Endometrial microvascular endothelial cells (primary cell): ENCODE results near the gene LARGE2. TPM values are rescaled to one million over a fixed set of nuclear protein-coding genes. Genes with fewer than 3 reads are reported as not detected.

Experiments
- in situ Hi-C: cut with HindIII; loops from 2 replicates; pipeline ENCODE4 v1.10.0; 2017; ENCODE audit warnings: low sequenced_read_pairs, low pct_unique_long_range_greater_than_20kb; ENCODE audit errors: inconsistent ontology term
- total RNA-seq: library from RNA; depleted of rRNA; stranded (reverse); fragments of >200 nt; gene quantifications from one replicate; pipeline ENCODE4 v1.2.3, GENCODE V29; 2015; ENCODE audit errors: inconsistent ontology term

The LARGE2 gene
- total RNA-seq, 1 donor from 2014 or later = not detected

DNA sequence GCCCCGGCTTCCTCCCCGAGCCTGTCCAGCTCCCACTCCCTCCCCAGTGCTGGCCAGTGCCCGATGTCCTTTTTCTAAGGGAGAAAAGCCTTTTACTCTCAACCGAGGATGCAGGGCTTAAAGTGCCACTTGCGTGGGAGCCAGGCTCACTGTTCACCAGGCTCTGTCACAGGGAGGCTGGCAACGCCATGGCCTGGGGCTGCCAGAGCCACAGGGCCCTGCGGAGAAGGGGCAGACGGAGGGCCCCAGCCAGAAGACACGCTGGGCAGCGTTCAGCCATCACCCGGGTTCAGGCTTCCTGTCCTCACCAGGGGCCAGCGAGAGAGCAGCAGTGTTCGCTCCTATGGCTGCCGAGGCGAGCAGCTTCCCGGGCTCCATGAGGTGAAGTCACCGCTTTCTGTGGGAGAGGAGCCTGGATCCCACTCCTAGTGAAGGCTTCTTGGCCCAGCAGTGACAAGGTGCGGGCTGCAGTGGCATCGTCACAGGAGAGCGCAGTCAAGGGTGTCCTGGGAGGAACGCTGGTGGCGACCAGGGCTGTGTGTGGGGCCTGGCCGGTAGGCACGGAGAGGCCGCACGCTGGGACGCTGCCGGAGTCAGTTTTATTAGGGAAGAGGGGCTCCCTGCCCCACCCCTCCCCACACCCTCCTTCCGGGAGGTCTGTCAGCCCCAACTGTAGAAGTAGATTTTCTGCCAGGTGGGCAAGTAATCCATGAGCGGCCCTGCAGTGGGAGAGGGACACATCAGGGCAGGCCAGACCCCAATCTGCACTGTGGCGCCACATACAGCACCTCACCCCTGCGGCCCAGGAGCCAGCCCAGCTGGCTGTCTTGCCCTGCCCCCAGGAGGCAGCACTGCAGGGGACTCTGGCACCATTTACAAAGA is 12.6 kb upstream of the LARGE2 start:
- in situ Hi-C loops = no loop called here

DNA sequence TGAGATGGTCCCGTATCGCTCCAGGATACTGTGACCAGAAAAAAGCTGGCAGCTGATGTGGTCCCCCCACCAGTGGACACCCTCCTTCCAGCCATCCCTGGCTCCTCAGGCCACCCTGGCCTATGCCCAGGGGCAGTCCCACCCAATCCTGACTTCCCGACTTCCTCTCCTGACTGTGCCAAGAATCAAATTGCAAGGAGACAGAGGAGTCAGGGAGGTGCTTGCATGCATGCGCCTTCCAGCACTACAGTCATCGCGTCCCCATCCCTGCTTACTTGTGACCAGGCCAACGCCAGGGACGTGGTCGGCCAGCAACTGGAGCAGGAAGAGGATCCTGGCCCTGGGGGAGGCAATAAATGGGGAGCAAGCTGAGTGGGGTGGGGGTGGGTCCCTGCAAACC is 11.8 kb upstream of the LARGE2 start:
- in situ Hi-C loops = no loop called here

DNA sequence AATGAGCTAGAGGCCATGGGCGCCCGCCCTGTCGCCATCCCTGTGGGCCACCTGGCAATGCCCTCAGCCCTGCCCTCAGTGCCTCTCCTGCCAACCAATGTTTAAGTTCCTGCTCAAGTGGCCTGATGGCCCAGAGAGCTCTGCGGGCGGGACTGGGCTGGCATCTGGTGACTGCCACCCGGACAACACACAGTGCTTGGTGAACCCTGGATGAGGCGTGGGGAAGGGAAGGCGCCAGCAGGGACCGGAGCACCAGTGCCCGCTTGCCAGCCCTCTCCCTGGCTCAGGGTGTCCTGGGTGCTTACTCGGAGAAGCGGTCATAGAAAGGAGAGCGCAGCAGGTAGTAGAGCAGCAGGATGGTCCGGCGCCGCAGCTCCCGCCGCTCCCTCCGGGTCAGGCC is 8.9 kb upstream of the LARGE2 start:
- in situ Hi-C loops = no loop called here

DNA sequence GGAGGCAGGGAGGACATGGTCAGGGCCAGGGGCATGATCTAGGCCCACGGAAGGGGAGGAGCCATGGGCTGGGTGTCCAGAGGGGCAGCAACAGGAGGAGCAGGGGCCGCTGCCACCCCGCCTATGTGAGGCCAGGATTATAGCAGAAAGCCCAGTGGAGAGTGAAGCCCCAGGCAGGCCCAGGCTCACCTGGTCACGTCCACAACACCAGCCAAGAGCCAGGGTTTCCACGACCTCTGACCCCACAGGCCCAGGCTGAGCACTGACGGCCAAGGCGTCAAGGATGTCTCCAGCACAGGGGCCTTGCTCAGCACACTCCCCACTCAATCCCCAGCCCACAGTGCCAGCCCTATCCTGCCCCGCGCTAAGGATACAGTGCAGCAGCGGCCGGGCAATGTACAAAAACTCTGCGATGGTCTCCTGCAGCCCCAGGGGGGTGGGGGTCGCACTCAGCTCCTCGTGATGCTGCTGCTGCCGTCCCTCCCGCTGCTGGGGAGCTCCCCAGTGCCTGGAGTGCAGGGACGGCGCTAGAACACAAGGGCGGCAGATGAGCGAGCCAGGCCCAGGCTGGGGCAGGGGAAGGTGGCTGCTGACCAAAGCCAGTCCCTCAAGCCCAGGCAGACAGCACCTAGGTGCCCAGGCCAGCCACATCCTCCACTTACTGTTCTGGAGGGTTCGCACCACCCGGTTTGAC is 8.4 kb upstream of the LARGE2 start:
- in situ Hi-C loops = no loop called here

DNA sequence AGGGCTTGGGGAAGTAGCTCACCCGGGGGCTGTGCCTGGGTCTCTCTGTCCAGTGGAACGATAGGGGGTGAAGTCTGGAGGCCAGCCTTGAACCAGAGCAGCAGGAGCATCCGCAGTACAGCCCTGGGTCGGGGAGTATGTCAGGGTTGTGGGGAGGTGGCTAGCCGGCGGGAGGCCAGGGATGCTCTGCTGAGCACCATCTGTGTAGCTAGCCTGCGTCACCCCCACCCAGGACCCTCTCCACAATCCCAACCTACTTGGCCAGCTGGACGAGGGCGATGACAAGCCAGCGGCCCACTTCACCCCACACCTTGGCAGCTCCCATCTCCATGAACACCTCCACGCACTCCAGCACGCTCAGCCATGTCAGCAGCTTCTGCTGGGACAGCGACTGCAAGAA is 7.0 kb upstream of the LARGE2 start:
- in situ Hi-C loops = no loop called here

DNA sequence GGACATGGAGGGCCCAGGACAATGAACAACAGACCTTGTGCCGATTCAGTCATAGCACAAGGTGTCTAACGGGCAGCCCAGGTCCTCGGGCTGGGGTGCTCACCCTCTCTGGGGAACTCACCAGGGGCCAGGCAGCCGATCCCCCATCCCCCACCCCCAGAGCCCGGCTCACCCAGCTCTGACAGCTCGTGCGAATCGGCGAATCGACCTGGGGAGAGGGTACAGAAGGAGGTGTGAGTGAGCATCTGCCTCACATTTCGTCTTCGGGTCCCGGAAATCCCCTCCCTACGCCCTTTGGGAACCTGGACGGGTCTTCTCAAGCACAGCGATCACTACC is 5.2 kb upstream of the LARGE2 start:
- in situ Hi-C loops = no loop called here

DNA sequence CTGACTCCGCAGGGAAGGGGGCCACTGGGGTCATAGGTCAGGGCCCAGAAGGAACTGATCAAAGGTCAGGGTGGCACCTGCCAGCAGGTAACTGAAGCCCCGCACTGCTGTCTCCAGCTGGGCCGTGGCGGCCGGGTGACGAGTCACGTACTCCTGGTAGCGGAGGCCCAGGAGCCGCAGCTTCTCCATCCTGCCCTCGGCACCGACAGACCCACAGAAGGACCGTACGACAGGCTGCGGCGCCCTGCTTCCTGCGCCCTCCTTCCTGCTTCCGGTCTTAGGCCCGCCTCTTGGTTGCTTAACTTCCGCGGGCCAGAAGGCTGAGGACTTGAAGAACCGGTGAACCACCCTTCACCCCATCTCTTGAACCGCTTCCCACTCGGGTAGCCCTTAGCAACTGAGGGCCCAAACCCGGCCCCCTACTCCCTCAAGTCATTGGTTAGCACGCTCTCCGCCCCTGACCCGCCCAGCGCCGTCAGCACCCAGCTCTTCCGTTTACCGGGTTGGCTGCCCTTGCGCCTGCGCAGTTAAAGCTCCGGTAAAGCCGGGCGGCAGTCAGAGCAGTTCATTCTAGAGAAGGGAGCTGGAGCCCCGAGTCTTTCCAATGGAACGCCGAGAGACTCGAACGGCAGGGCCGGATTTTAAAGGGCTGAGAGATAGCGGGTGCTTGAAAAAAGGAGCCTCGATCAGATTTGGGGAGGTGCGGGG is 4.7 kb upstream of the LARGE2 start, which contains the start of gene PEX16:
PEX16 (minus strand) TSS at position 255 of the 708 bp plus-strand sequence; CDS start at position 189, 66 bp downstream.
- in situ Hi-C loops = no loop called here

DNA sequence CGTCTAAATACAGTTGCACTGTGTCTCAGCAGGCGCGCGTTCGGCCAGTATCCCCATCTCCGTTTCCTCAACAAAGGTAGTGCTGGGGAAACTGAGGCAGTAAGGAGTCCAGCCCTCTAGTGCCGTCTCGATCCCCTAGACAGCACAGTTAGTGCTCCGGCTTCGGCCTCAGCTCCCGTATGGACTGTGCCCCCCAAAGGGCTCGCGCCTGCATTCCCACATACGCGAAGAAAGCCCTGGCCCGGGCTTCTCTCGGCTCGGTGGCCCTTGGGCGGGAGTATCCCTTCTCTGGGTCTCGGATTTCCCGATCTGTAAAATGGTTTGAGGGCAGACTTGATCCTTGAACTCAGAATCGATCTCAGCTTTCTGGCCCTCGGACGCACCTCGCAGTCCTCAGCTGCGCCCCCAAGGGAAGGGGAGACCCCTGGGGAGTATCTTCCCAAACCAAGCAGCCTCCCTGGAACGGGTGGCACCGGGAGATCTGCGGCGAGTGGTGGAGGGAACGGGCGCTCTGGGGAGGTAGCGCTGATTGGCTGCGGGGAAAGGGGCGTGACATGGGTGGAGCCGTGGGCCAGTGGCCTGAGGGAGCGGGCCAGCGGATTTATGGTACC is 4.0 kb upstream of the LARGE2 start:
- in situ Hi-C loops = no loop called here

DNA sequence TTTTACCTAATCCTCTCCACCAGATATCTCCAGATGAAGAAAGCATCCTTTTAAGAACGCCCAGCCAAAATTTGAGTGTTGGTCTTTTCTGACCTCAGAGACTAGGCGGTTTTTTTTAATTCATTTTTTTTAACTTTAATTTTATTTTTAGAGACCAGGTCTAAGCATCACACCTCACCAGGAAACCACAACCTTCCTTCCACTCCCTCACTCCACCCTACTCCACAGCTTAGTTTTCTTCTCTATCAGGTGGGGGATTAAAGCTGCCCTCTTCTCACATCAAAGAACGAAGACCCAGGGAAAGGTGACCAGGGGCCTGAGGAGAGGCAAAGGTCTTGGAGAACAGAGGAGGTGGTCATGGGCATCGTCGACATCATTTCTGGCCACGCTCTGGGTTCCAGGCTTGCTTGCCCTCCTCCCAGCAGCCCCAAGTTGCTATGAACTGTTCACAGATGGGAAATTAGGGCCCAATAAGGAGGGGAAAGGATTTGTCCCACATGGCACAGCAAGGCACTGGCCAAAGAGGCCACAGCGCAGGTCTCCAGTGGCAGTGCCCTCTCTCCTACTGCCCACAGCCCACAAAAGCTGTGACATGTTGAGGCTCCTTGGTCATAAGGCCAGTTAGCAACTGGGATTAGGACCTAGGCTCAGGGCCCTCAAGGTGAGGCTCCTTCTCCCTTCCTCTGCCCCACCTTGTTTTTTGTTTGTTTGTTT is 3.3 kb upstream of the LARGE2 start:
- in situ Hi-C loops = no loop called here

DNA sequence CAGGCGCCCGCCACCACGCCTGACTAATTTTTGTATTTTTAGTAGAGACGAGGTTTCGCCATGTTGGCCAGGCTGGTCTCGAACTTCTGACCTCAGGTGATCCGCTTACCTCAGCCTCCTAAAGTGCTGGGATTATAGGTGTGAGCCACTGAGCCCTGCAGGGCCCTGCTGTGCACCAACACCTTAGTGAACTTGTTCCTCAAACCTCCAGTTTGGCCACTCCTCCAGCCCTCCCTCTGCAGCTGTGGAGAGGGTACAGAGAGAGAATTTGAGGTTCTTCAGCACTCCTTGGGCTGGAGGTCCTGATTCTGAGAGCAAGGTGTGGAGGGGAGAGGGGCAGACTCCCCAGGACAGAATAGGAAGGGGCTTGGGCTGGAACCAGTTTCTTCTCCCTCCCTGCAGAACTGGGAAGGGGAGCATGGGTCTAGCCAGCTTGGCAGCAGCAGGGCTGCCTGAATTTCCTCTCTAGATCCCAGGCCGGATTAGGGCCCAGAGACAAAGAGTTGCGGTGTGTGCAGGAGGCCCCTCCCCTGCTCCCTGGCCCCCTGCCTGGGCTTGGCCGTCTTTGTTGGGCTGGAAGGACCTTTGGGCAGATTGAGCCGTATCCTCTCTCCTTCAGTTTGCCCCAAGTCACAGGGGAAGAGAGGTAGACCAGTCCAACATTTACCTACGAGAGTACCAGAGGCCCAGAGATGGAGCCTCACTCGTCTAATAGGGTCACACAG is 2.5 kb upstream of the LARGE2 start:
- in situ Hi-C loops = no loop called here

DNA sequence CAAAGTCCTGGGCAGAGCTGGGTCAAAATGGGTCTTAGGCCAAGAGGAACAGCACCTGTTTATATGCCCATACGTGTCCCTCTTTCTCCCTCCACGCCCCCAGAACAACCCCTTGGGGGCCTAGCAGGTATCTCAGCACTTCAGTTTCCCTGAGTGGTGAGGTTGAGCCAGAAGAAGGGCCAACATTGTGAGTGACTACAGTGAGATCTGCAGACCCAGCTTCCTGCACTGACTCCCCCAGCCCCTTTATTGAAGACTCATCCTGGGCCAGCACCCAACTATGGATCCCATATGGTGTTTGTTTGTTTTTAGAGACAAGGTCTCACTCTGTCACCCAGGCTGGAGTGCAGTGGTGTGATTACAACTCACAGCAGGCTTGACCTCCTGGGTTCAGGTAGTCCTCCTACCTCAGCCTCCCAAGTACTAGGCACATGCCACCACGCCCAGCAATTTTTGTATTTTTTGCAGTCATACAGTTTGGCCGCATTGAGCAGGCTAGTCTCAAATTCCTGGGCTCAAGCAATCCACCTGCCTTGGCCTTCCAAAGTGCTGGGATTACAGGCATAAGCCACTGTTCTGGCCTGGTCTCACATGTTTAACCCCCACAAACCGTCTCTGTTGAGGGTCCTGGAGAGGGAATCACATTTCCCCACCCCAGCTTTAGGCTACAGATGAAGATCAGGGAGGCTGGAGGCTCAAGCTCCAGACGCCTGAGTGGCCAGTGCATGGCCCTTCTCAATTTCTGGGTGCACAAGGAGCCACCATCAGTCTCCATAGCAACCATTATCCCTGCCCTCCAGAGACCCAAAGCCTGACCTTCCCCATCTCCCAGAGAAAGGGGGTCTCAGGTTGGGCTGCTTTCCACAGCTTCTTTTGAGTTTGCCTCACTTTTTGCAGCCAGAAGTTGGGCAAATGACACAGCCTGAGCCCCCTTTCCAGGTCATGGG is 1.7 kb upstream of the LARGE2 start:
- in situ Hi-C loops = no loop called here

DNA sequence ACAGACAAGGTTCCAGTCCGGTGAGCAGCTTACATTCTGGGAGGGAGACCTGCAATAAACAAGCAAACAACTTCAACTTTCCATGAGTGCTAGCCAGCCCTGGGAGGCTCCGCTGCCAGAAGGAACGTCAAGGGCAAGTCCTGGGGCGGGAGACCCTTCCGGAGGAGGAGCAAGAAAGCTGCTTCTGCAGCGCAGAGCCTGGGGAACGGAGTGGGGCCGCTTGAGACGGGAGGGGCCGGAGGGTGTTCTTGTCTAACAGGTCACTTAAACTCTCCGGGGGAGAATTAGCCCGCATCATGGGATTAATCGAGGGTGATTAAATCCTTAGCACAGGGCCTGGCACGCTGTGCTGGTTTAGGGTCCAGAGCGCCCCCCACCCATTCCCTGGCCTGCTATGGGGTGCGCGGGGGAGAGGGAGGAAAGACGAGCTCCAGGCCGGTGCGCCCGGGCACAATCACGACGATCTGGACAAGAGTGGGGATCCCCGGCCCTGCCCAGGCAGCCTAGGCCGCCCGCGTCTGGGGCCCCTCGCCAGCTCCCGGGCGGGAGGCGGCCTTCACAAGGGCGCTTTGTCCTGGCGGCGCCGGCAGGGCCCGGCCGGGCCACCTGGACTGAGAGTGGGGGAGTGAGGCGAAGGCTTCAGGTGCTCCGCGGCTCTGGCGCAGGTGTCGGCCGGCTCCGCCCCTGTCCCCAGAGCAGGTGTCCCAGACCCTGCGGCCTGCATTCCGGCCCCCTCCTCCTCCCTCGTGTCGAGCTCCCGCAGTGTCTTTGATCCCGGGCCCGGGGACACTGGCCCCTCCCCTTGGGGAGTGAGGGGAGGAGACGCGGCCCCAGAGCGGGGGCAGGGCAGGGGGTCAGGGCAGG is 663 bp upstream of the LARGE2 start:
- in situ Hi-C loops = no loop called here

DNA sequence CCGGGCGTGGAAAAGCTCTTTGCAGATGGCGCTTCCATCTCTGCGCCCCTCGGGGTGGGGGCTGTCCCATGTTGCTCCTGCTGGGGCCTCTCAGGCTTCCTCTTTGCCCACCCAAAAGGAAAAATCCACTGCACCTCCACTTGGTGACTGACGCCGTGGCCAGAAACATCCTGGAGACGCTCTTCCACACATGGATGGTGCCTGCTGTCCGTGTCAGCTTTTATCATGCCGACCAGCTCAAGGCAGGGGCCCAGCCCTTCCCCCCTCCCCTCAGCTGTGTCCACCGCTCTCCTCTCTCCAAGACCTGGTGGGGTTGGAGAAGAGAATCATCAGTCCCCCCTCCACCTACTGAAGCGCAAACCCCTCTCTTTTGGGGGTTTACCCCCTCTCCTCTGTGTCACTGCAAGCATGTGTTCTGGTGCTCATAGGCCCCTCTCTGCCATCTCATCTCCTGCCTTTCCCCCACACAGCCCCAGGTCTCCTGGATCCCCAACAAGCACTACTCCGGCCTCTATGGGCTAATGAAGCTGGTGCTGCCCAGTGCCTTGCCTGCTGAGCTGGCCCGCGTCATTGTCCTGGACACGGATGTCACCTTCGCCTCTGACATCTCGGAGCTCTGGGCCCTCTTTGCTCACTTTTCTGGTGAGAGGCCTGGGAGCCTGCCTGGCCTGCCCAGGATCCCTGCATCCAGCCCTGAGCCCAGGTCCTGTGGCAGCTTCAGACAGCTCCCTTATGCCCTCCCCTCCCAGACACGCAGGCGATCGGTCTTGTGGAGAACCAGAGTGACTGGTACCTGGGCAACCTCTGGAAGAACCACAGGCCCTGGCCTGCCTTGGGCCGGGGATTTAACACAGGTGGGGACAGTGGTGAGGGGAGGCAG is 1.8 kb downstream of the LARGE2 start:
- in situ Hi-C loops = no loop called here

DNA sequence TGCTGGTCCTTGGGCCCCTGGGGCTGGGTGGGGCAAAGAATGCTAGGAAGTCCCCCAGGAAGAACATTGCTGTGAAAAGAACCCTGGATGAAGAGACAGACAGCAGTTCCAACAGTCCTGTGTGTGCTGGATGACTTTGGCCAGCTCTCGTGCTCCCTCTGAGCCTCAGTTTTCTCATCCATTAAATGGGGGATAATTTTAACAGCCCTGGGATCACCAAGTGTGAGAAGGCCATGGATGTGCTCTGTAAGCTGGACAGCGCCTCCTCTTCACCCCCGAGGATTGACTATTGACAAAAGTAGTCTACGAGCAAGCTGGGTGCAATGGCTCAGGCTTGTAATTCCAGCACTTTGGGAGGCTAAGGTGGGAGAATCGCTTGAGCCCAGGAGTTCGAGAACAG is 2.5 kb downstream of the LARGE2 start:
- in situ Hi-C loops = no loop called here

DNA sequence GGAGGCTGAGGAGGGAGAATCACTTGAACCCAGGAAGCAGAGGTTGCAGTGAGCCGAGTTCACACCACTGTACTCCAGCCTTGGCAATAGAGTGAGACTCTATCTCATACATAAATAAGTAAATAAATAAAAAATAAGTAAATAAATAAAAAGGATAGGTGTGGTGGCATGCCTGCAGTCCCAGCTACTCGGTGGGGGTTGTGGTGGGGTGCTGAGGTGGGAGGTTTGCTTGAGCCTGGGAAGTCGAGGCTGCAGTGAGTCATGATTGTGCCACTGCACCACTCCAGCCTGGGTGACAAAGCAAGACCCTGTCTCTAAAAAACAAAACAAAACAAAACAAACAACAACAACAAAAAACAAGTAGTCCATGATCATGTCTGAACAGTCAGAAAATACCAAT is 3.1 kb downstream of the LARGE2 start:
- in situ Hi-C loops = no loop called here
